Neuronal stem cell (in vitro differentiated cells): ENCODE data around the gene TTLL10.

Experiments
- DNase-seq: peaks from one replicate; pipeline ENCODE4 v3.0.0-alpha.2; 2013; ENCODE audit warnings: low spot score
- H2AFZ ChIP-seq: one replicate; pipeline ENCODE4 v1.6.1; 2013; ENCODE audit warnings: mild to moderate bottlenecking, low read length, inconsistent platforms
- H2AK5ac ChIP-seq: 2 replicates; pipeline ENCODE4 v1.6.1; 2013; ENCODE audit warnings: low read depth, mild to moderate bottlenecking, inconsistent platforms, low read length, moderate library complexity, mixed read lengths
- H2BK120ac ChIP-seq: 2 replicates; pipeline ENCODE4 v1.6.1; 2013; ENCODE audit warnings: low read depth, mild to moderate bottlenecking, inconsistent platforms, low read length, moderate library complexity, mixed read lengths
- H2BK12ac ChIP-seq: one replicate; pipeline ENCODE4 v1.6.1; 2013; ENCODE audit warnings: low read length, inconsistent platforms
- H2BK15ac ChIP-seq: 2 replicates; pipeline ENCODE4 v1.6.1; 2013; ENCODE audit warnings: mild to moderate bottlenecking, low read length, inconsistent platforms, mixed read lengths
- H2BK5ac ChIP-seq: one replicate; pipeline ENCODE4 v1.6.1; 2013; ENCODE audit warnings: inconsistent platforms, mild to moderate bottlenecking, low read length, moderate library complexity
- H3K14ac ChIP-seq: one replicate; pipeline ENCODE4 v1.6.1; 2013; ENCODE audit warnings: low read length, inconsistent platforms
- H3K18ac ChIP-seq: 2 replicates; pipeline ENCODE4 v1.6.1; 2013; ENCODE audit warnings: low read length, inconsistent platforms
- H3K23ac ChIP-seq: 2 replicates; pipeline ENCODE4 v1.6.1; 2013; ENCODE audit warnings: low read depth, mild to moderate bottlenecking, mixed read lengths, low read length, inconsistent platforms; ENCODE audit not compliant: poor library complexity
- H3K27ac ChIP-seq: replicated peaks from 3 replicates; pipeline ENCODE4 v1.5.1; 2013; ENCODE audit warnings: low read length, inconsistent platforms
- H3K27me3 ChIP-seq, 3 experiments: 2 replicates each; pipeline ENCODE4 v1.6.1; 2013; ENCODE audit warnings: low read length in 3 of 3, mild to moderate bottlenecking in 2 of 3, inconsistent platforms in 1 of 3, low read depth in 1 of 3, mixed read lengths in 1 of 3, moderate library complexity in 1 of 3; ENCODE audit not compliant: control insufficient read depth in 3 of 3, insufficient read depth in 3 of 3
- H3K36me3 ChIP-seq, 2 donors: replicated peaks in 1 of 2; 2 replicates each; pipeline ENCODE4 v1.6.1; 2013; ENCODE audit warnings: low read length in 2 of 2; ENCODE audit not compliant: control insufficient read depth in 2 of 2, insufficient read depth in 2 of 2
- H3K4ac ChIP-seq: 2 replicates; pipeline ENCODE4 v1.6.1; 2013; ENCODE audit warnings: inconsistent platforms, mild to moderate bottlenecking, low read length, moderate library complexity
- H3K4me1 ChIP-seq, 2 donors: 1 replicate in 1 of 2; 2 replicates in 1 of 2; pipeline ENCODE4 v1.6.1; 2013; ENCODE audit warnings: low read length in 2 of 2, low read depth in 1 of 2; ENCODE audit not compliant: control insufficient read depth in 2 of 2, insufficient read depth in 1 of 2
- H3K4me2 ChIP-seq: one replicate; pipeline ENCODE4 v1.6.1; 2013; ENCODE audit warnings: mild to moderate bottlenecking, low read length, inconsistent platforms; ENCODE audit not compliant: insufficient read depth, poor library complexity, severe bottlenecking
- H3K4me3 ChIP-seq, 2 donors: 2 replicates each; pipeline ENCODE4 v1.5.1; 2013; ENCODE audit warnings: low read length in 2 of 2, mild to moderate bottlenecking in 2 of 2, inconsistent platforms in 1 of 2, moderate library complexity in 1 of 2
- H3K79me1 ChIP-seq: one replicate; pipeline ENCODE4 v1.6.1; 2013; ENCODE audit warnings: low read depth, mild to moderate bottlenecking, inconsistent platforms, low read length, moderate library complexity
- H3K9ac ChIP-seq: one replicate; pipeline ENCODE4 v1.6.1; 2013; ENCODE audit warnings: mild to moderate bottlenecking, low read depth, low read length, inconsistent platforms; ENCODE audit not compliant: poor library complexity
- H3K9me3 ChIP-seq, 2 donors: replicated peaks in 1 of 2; 2 replicates each; pipeline versions ENCODE3 to v1.6.1; 2013; ENCODE audit warnings: low read length in 2 of 2, mild to moderate bottlenecking in 2 of 2, inconsistent platforms in 1 of 2, low read depth in 1 of 2, mixed read lengths in 1 of 2, moderate library complexity in 1 of 2; ENCODE audit not compliant: control insufficient read depth in 2 of 2, insufficient read depth in 1 of 2
- H4K8ac ChIP-seq: one replicate; pipeline ENCODE4 v1.6.1; 2013; ENCODE audit warnings: low read depth, mild to moderate bottlenecking, inconsistent platforms, low read length, moderate library complexity
- H4K91ac ChIP-seq: one replicate; pipeline ENCODE4 v1.6.1; 2013; ENCODE audit warnings: low read length, low read depth, mild to moderate bottlenecking, inconsistent platforms; ENCODE audit not compliant: poor library complexity
- WGBS, 2 donors: extraction: QIAGEN DNeasy Blood & Tissue Kit; methylation state at CpG; one replicate each; pipeline ENCODE4 v1.1.7; 2013; ENCODE audit warnings: missing lambda C conversion rate in 2 of 2, mixed read lengths in 1 of 2; ENCODE audit not compliant: insufficient read length in 2 of 2, insufficient replicate concordance in 1 of 2; ENCODE audit errors: extremely low coverage in 2 of 2; 5-methylcytosine and 5-hydroxymethylcytosine counted together

Gene TTLL10

DNA sequence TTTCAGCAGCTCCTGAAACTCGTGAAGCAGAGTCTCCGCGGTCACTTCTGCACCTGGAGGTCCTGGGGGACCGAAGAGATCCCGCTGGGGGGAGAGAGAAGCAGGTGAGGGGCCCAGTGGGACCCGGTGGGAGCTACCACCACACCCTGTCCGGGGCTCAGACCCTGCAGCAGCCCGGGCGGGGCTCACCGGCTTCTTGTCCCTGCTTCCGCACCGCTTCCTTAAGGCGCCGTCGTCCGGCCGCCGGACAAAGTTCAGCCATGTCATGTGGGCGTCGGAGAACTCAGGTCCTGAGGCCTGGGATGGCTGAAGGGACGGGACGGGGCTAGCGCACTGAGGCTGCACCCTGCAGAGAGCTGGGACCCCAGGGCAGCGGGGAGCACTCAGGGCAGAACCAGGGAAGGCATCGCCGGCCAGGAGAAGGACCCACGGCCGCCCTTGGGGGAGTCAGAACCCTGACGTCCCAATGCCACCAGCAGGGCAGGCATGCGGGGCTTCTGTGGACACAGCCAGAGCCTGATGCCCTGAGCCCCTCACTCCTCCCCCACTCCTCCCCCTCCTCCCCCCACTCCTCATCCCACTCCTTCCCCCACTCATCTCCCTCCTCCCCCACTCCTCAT, 70.6 kb downstream of the TTLL10 start:
- Histone ChIP-seq H4K91ac (no peak overlapping the region), H3K14ac (no peak overlapping the region), H3K27ac (no peak overlapping the region)

GRCh38 chr1:1245178-1245816, 71.6 kb downstream of the TTLL10 start:
- WGBS, 2 donors, result 40% methylated on average over 1 of the region's 23 CpGs; no CpG with 5 or more reads in 1 of the 2 donors
- Histone ChIP-seq H3K27me3 (peaks cover 0 to 21% (median 21%) of the 10 kb centered on the region in 3 experiments), H2AFZ (no peak overlapping the region), H3K4me3 (no peak overlapping the region), H4K91ac (no peak overlapping the region), H2AK5ac (peak overlapping the region; percentile 94), H3K23ac (no peak overlapping the region), H3K4ac (no peak overlapping the region), H3K9me3 (no peaks in the 10 kb centered on the region), H3K18ac (peak overlapping the region; percentile 57), H2BK5ac (no peak overlapping the region), H4K8ac (no peak overlapping the region), H3K4me1 (peaks cover 3 to 8% of the 10 kb centered on the region in 2 donors), H2BK15ac (peak overlapping the region; percentile 21), H3K9ac (no peak overlapping the region), H3K14ac (no peak overlapping the region), H2BK12ac (peak overlapping the region; percentile 82), H3K4me2 (no peak overlapping the region), H3K27ac (no peak overlapping the region), H2BK120ac (no peak overlapping the region), H3K36me3 (no peaks in the 10 kb centered on the region), H3K79me1 (peaks cover 2% of the 10 kb centered on the region)
- DNase-seq, result no peak

More for the DNA sequence above, 70.6 kb downstream of the TTLL10 start:
- H3K23ac ChIP-seq, result peak overlapping the region; percentile 80
- no peaks in the 10 kb centered on the region for H3K9me3 ChIP-seq
- no peak overlapping the region for H3K9ac ChIP-seq
- no peaks in the 10 kb centered on the region for H3K36me3 ChIP-seq
- no peak overlapping the region for H3K4me3 ChIP-seq
- peak overlapping the region; percentile 17 for H2AFZ ChIP-seq
- H3K79me1 ChIP-seq, result peaks cover 2% of the 10 kb centered on the region
- H3K18ac ChIP-seq, result peak overlapping the region; percentile 80
- no peak overlapping the region for H2BK15ac ChIP-seq
- H3K4ac ChIP-seq, result no peak overlapping the region
- H2BK120ac ChIP-seq, result no peak overlapping the region
- no peak overlapping the region for H4K8ac ChIP-seq
- H3K4me1 ChIP-seq, result peaks cover 8 to 18% of the 10 kb centered on the region in 2 donors
- peaks cover 0 to 21% (median 21%) of the 10 kb centered on the region in 3 experiments for H3K27me3 ChIP-seq
- H3K4me2 ChIP-seq, result no peak overlapping the region
- H2BK5ac ChIP-seq, result no peak overlapping the region
- H2AK5ac ChIP-seq, result peak overlapping the region; percentile 40
- H2BK12ac ChIP-seq, result no peak overlapping the region
- no peak for DNase-seq
- WGBS, 2 donors, result no CpG with 5 or more reads among the region's 30 CpGs

DNA sequence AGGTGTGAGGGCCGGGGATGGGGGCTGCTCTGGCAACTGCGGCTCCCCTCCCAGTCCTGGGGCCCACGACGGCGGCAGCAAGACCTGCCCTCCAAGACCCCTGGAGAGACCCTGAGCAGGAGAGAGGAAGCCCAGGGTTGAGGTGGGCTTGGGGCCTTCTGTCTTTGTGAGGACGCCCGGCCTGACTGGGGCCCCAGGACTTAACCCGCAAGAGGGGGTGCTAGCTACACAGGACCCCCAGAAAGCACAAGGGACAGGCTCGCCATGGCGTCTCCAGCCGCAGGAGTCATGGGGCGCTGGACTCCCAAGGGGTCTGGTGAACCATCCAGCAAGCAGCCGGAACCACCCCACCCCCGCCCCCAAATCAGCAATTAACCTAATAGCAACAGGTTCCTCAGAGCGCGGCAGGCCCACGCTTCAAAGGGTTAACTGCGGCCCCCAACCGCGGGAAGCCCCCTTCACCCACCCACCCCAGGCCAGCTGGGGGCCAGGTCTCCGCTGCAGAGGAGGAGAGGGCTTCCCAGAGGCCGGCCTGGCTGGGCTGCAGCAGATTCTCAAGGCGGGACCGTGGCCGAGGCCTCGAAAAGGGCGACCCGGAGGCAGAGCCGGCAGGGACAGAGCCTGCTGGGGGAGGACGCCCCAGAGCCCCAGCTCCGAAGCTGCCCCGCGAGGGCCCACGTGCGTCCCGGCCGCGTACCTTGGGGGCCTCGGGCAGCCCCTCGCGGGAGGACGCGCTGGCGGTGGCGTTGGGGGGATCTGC, 72.3 kb downstream of the TTLL10 start:
- no peak for DNase-seq
- no peak overlapping the region for H4K91ac ChIP-seq
- peak overlapping the region; percentile 94 for H2AK5ac ChIP-seq
- H3K18ac ChIP-seq, result peak overlapping the region; percentile 94
- H3K79me1 ChIP-seq, result peaks cover 2% of the 10 kb centered on the region
- peaks cover 3 to 10% of the 10 kb centered on the region in 2 donors for H3K4me1 ChIP-seq
- H4K8ac ChIP-seq, result no peak overlapping the region
- H2BK120ac ChIP-seq, result peak overlapping the region; percentile 61
- peak overlapping the region; percentile 66 for H2BK5ac ChIP-seq
- peak overlapping the region; percentile 11 for H2AFZ ChIP-seq
- no peak overlapping the region for H3K4ac ChIP-seq
- H3K4me2 ChIP-seq, result peak overlapping the region; percentile 54
- H3K27me3 ChIP-seq, result peaks cover 0 to 21% (median 17%) of the 10 kb centered on the region in 3 experiments
- peak overlapping the region; percentile 82 for H2BK12ac ChIP-seq
- H3K9me3 ChIP-seq, result no peaks in the 10 kb centered on the region
- H3K14ac ChIP-seq, result peak overlapping the region; percentile 38
- peak overlapping the region in 1 of 2 donors; percentile 36 for H3K4me3 ChIP-seq
- H3K36me3 ChIP-seq, result no peaks in the 10 kb centered on the region
- peak overlapping the region; percentile 21 for H2BK15ac ChIP-seq
- peak overlapping the region; percentile 70 for H3K9ac ChIP-seq
- WGBS, 2 donors, result no CpG with 5 or more reads among the region's 45 CpGs
- H3K27ac ChIP-seq, result no peak overlapping the region
- H3K23ac ChIP-seq, result peak overlapping the region; percentile 80
